Ascending aorta (tissue), 2 donors: ENCODE results near the gene GALNT18. TPM values are rescaled to one million over a fixed set of nuclear protein-coding genes. Genes with fewer than 3 reads are reported as not detected.

ENCODE experiments used
- DNase-seq, 2 donors: peaks; one replicate each; pipeline ENCODE4 v3.0.0-alpha.2; 2019; ENCODE audit warnings: low spot score in 2 of 2
- H3K27ac ChIP-seq, 2 donors: fragments of 200-600 bp; sonication (generic); one replicate each; pipeline ENCODE4 v1.5.1; 2016 to 2017; ENCODE audit warnings: mild to moderate bottlenecking in 1 of 2
- H3K27me3 ChIP-seq: fragments of 200-600 bp; sonication (generic); one replicate; pipeline ENCODE4 v1.5.1; 2017
- H3K36me3 ChIP-seq, 2 donors: fragments of 200-600 bp; sonication (generic); one replicate each; pipeline ENCODE4 v1.5.1; 2016
- H3K4me1 ChIP-seq, 2 donors: fragments of 200-600 bp; sonication (generic); one replicate each; pipeline ENCODE4 v1.5.1; 2016 to 2017; ENCODE audit warnings: mild to moderate bottlenecking in 1 of 2
- H3K4me3 ChIP-seq, 2 donors: fragments of 200-600 bp; sonication (generic); one replicate each; pipeline ENCODE4 v1.5.1; 2016 to 2017; ENCODE audit warnings: mild to moderate bottlenecking in 1 of 2
- H3K9me3 ChIP-seq, 2 donors: fragments of 200-600 bp; sonication (generic); one replicate each; pipeline ENCODE4 v1.5.1; 2016
- CTCF ChIP-seq, 3 experiments: fragments of 200-600 bp in 2 of 3; fragments of 450-650 bp in 1 of 3; sonication (generic) in 2 of 3; IDR thresholded peaks; one replicate each; pipeline ENCODE4 v1.5.1; 2016 to 2019; ENCODE audit warnings: antibody characterized with exemption in 3 of 3, mild to moderate bottlenecking in 1 of 3, moderate library complexity in 1 of 3
- intact Hi-C: fragments of 100-400 bp; cut with DNase I; formaldehyde crosslinking; loops from one replicate; pipeline ENCODE4 v1.15.1; 2023
- total RNA-seq: library from RNA; depleted of rRNA; stranded (reverse); fragments of >200 nt; gene quantifications from one replicate; pipeline ENCODE4 v1.1.0, GENCODE V29; 2016

Gene GALNT18
- 53.5 TPM for total RNA-seq

GRCh38 chr11:11621573-11622339, at the start of gene GALNT18:
TSS of gene GALNT18 (minus strand) at chr11:11622005.
- Histone ChIP-seq H3K27me3 (no peaks in the 10 kb centered on the region), H3K36me3 (no peaks in the 10 kb centered on the region), H3K4me3 (peak within 1 kb of the TSS; percentile 62 to 92), H3K4me1 (peaks cover 0 to 29% of the 10 kb centered on the region in 2 donors), H3K9me3 (no peaks in the 10 kb centered on the region), H3K27ac (peak within 1 kb of the TSS; percentile 63 to 90)
- DNase-seq = peak; percentile 36 to 94
- TF ChIP-seq CTCF (IDR thresholded peaks at IDR 0.05) = peak; percentile 15 to 56 (median 45)
- intact Hi-C loops = loop anchor here (1.0 to 10.0 kb wide), 9 partner anchors 33 to 817 kb away; partner anchors contain the start of genes EIF4G2 and ZBED5

GRCh38 chr11:11670574-11670973, 48.8 kb upstream of the GALNT18 start:
- intact Hi-C loops = no loop called here
- no peak for TF ChIP-seq CTCF (IDR thresholded peaks at IDR 0.05)
- Histone ChIP-seq H3K27ac (no peak overlapping the region), H3K9me3 (no peaks in the 10 kb centered on the region), H3K27me3 (no peaks in the 10 kb centered on the region), H3K4me3 (no peak overlapping the region), H3K4me1 (no peaks in the 10 kb centered on the region), H3K36me3 (no peaks in the 10 kb centered on the region)
- DNase-seq = no peak

GRCh38 chr11:11669233-11669846, 47.5 kb upstream of the GALNT18 start:
- TF ChIP-seq CTCF (IDR thresholded peaks at IDR 0.05) = no peak
- Histone ChIP-seq H3K27ac (no peak overlapping the region), H3K4me3 (no peak overlapping the region), H3K36me3 (no peaks in the 10 kb centered on the region), H3K4me1 (no peaks in the 10 kb centered on the region), H3K27me3 (no peaks in the 10 kb centered on the region), H3K9me3 (no peaks in the 10 kb centered on the region)
- intact Hi-C loops = no loop called here
- DNase-seq = no peak

- no peak for DNase-seq
- no peaks in the 10 kb centered on the region for H3K4me1 ChIP-seq
- no peaks in the 10 kb centered on the region for H3K27me3 ChIP-seq
- no peak overlapping the region for H3K4me3 ChIP-seq
- H3K36me3 ChIP-seq = no peaks in the 10 kb centered on the region
- H3K27ac ChIP-seq = no peak overlapping the region
- no peaks in the 10 kb centered on the region for H3K9me3 ChIP-seq
- TF ChIP-seq CTCF (IDR thresholded peaks at IDR 0.05) = no peak
- intact Hi-C loops = no loop called here
These were observed 47.0 kb upstream of the GALNT18 start for GRCh38 chr11:11668781-11669180.

- no peaks in the 10 kb centered on the region for H3K36me3 ChIP-seq
- H3K4me3 ChIP-seq = no peak overlapping the region
- H3K27me3 ChIP-seq = no peaks in the 10 kb centered on the region
- no peak for DNase-seq
- no peak for TF ChIP-seq CTCF (IDR thresholded peaks at IDR 0.05)
- intact Hi-C loops = no loop called here
- H3K9me3 ChIP-seq = no peaks in the 10 kb centered on the region
- no peak overlapping the region for H3K27ac ChIP-seq
- no peaks in the 10 kb centered on the region for H3K4me1 ChIP-seq
These were observed 46.5 kb upstream of the GALNT18 start for GRCh38 chr11:11668274-11668673.
